CMK (cell line): ENCODE data around the gene GNG7.
"Not testable (repeated sequence)": the region's sequence is repeated elsewhere in the genome, so short reads cannot be mapped to it uniquely, and the experiment has no call there.

Source experiments
- DNase-seq: peaks from one replicate; pipeline ENCODE4 v3.0.0-alpha.2; 2010; ENCODE audit warnings: low read depth

Gene GNG7

DNA sequence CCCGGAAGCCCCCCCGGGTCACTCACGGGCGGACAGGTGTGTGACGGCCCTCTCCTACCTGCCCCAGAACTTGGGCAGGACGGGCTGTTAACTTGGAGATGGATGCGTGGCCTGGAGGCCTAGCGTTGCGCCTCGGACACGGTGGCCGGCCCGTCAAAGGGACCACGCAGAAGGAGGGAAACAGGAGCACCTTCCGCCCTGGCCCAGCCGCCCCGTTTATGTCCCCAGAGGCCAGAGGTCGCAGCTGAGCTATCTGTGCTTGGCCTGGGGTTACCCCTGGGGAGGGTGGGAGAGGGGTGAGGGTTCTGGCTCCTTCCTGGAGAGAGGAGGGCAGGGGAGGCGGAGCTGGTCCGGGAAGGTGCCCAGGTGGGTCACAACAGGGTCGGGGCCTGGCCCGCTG is 190.9 kb downstream of the GNG7 start:
- no peak for DNase-seq

DNA sequence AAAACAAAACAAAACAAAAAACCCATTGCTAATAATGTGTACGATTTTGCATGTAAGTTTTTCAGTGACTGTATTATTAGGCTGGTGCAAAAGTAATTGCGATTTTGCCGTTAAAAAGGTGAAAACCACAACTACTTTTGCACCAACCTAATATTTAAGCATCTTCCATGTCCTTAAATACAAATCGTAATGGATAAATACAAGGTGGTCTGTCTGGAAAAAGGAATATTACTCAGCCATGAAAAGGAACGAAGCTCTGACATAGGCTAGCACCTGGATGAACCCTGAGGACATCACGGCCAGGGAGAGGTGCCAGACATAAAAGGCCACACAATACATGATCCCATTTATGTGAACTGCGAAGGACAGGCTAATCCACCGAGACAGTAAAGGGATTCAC is 193.4 kb downstream of the GNG7 start:
- no peak for DNase-seq

- no peak for DNase-seq
Observed at GRCh38 chr19:2507109-2507508, 195.4 kb downstream of the GNG7 start.

- not testable (repeated sequence) for DNase-seq
Observed at GRCh38 chr19:2506656-2507055, 195.8 kb downstream of the GNG7 start.

DNA sequence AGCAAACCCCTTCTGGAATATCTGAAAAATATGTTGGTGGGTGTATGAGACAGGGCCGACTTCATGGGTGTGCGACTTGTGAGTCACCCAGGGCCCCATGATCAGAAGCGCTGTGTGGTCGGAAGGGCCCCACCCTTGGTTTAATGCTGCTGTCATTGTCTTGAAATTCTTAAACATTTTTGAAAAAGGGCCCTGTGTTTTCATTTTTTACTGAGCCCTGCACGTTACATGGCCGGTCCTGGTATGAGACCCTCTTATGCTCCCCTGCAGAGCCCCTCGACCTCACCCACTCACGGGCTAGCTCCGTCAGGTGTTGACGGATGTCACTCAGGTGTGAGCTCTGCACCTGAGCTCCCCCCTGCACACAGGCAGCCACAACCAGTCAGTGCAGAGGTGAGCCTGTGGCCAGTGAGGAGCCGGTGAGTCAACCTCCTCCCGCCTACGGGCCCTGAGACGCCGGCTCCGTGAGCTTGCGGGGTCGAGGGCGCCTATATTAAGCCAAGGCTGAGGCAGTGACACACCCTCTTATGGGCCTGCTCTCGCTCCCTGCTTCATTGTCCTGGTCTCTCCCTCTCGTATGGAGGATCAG is 198.9 kb downstream of the GNG7 start:
- no peak for DNase-seq

GRCh38 chr19:2500841-2501261 is 201.6 kb downstream of the GNG7 start:
- DNase-seq: no peak

GRCh38 chr19:2500156-2500555 is 202.3 kb downstream of the GNG7 start:
- DNase-seq: no peak

DNA sequence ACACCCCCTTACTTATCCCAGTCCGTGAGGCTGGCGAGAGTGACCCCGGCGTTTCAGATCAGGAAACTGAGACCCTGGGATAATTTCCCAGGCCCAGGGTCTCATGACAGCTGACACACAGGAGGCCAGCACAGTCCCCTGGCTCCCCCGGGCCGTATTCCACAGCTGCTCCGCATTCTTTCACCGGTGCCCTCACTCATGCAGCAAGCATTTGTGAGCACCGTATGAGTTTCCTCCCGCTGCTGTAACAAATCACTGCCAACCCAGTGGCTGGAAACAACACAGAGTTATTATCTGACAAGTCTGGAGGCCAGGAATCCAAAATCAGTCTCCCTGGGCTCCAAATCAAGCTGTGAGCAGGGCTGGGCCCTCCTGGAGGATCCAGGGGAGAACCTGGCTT is 205.3 kb downstream of the GNG7 start:
- DNase-seq: no peak

DNA sequence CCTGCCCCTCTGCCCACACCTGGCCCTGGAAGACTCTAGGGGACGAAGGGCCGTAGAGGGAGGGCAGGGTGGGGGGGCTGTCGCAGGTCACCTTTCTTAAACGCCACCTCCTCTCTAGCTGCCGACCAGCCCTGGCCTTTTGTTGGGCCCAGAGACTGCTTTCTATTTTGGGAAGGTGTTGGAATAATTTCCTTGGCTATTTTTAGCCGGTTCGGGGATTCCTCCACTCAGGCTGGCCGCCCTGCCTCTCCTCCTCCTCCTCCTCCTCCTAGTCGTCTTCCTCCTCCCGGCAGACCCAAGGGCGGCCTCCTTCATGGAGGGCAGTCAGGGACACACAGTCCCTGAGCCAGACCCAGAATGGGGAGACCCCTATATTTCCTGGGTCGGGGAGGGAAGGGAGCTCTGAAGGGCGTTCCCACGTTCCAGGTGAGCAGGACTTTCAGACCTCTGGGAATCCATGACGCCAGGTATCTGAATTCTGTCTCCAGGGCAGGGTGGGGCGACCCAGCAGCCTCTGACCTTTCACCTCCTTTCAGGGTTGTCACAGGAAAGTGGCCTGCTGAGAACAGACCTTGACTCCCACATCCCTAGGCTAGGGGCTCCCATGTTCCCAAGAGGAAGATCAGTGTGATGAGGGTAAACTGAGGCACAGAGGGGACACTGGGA is 206.7 kb downstream of the GNG7 start:
- no peak for DNase-seq

GRCh38 chr19:2495130-2495641 is 207.3 kb downstream of the GNG7 start:
- DNase-seq: no peak

DNA sequence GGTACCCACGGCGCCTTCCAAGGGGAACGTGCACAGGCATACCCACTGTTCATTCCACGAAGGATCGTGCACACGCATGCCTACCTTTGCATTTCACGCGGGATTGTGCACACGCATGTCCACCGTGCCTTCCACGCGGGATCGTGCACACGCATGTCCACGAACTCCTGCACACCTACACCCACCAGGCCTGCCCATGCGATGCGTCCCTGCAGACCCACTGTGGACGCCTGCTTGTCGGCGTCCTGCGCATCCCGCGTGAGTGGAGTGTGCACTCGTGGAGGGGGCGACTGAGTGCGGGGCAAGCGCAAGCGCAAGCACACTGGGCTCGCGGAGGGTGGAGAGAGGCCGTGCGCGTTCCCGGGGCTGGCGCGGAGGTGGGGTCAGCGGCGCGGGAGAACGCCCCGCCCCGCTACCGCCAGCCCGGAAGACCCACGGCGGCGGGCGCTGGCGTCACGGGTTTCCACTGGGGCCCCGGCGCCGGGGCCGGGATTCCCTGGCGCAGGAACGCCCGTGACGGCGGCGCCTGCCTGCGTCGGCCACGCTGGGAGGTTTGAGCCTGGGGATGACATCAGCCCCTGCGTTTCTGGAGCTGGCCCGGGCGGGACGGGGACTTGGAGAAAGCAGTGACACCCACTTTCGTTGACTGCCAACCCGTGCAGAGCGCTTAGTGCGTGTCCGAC is 207.9 kb downstream of the GNG7 start:
- DNase-seq: no peak

- no peak for DNase-seq
Observed at GRCh38 chr19:2494084-2494446, 208.4 kb downstream of the GNG7 start.

DNA sequence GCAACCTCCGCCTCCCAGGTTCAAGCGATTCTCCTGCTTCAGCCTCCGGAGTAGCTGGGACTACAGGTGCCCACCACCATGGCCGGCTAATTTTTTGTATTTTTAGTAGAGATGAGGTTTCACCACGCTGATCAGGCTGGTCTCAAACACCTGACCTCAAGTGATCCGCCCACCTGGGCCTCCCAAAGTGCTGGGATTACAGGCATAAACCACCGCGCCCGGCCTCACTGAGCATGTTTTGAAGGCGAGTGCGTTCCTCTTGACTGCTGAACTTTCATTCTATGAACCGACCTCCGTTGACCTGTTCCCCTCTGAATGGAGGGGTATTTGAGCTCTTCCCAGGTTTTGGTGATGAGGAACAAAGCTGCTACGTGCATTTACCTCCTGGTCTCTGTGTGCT is 209.0 kb downstream of the GNG7 start:
- not testable (repeated sequence) for DNase-seq

DNA sequence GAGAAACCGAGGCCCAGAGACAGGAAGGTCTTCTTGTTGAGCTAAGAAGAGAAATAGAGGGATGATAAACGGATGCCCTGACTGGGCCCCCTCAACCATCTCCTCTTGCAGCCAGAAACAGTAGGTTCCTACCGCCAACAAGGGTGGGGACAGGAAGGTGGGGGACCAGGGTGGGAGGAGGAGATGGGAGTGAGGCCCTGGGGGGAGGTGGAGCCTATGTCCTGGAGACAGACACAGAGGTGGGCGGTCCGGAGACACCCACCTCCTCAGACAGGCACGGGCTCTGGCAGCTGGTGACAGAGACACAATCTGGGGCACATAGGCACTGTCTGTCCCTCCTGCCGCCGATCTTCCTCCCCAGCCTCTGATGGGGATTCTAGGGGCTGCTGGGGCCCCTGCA is 209.6 kb downstream of the GNG7 start:
- DNase-seq: no peak

GRCh38 chr19:2491130-2491801 is 211.2 kb downstream of the GNG7 start:
- no peak for DNase-seq

DNA sequence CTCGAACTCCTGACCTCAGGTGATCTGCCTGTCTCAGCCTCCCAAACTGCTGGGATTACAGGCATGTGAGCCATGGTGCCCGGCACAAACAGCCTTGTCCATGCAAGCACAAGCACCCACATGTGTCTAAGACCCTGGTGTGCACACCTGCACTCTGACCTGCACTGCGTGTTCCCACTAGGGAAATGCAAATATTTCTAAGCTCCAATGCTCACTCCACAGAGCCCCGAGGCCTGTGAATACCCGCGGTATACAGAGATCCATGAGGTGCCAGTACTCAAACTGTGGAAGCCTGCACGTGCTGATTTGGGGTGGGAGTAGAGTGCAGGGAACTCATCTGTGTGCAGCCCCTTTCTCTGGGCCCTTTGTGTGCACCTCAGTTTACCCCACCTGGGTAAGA is 211.8 kb downstream of the GNG7 start:
- no peak for DNase-seq

- DNase-seq: no peak
Observed at GRCh38 chr19:2488942-2489731, 213.4 kb downstream of the GNG7 start.

- DNase-seq: no peak
Observed at GRCh38 chr19:2488405-2488941, 214.0 kb downstream of the GNG7 start.

GRCh38 chr19:2487842-2488241 is 214.7 kb downstream of the GNG7 start:
- no peak for DNase-seq

DNA sequence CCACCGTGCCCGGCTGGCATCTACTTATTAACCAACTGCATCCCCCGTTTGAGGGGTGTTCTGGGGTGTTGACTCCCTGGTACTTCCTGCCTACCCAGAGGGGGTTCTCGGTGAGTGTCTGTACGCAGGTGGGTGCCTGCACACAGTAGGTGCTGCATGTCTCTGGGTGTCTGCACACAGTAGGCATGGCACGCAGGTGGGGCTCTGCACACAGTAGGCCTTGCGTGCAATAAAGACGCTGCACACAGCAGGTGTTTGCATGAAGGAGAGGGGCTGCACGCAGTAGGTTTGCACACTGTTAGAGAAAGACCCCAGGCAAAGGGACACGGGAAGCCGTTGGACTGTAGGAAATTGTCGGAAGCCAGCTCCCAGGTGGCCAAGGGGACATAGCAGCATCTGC is 215.4 kb downstream of the GNG7 start:
- DNase-seq: no peak

- no peak for DNase-seq
Observed at GRCh38 chr19:2485428-2485827, 217.1 kb downstream of the GNG7 start.
